Medulla oblongata (tissue), 1 donor: ENCODE measurements around the gene TBCA.
A peak's percentile ranks its signal among the peaks of the same experiment; 100 is the strongest.

Experiments used
- DNase-seq: peaks from one replicate; pipeline ENCODE4 v3.0.0-alpha.2; 2015; ENCODE audit errors: extremely low spot score

The TBCA gene, protein sequence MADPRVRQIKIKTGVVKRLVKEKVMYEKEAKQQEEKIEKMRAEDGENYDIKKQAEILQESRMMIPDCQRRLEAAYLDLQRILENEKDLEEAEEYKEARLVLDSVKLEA

DNA sequence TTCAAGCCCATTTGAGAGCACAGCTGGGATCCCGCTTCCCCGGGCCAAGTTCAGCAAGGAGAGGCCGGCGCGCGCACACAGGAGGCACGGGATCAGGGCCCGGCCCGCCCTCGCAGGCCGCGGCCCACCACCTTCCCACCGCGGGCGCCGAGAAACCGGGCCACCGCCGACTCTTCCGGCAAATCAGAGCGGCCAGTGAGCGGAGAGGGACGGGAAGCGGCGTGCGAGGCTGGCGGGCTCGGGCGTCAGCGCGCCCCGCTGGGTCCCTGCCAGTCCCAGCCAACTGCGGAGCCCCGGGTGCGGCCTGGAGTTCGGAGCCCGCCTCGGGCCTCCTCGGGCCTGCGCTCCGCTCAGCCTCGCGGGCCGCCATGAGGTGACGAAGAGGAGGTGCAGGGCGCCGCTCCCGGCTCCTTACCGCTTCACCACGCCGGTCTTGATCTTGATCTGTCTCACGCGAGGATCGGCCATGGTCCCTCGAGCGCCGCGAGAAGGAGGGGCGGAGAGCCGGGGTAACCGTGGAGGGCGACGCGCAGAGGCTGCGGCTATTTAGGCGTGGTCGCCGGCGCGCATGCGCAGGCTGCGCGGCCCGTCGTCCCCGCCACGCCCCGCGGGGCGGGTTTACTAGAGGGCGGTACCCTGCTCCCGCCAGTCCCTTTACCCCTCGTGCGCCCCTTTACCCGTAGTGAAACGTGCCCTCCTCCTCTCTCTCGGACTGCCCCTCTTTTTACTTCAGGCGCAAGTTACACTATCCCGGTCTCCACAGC, at the start of gene TBCA:
Gene TBCA (minus strand): TSS at position 550 of the 764 bp plus-strand sequence. CDS start 82 bp downstream, at position 468.
- DNase-seq = peak; percentile 93

DNA sequence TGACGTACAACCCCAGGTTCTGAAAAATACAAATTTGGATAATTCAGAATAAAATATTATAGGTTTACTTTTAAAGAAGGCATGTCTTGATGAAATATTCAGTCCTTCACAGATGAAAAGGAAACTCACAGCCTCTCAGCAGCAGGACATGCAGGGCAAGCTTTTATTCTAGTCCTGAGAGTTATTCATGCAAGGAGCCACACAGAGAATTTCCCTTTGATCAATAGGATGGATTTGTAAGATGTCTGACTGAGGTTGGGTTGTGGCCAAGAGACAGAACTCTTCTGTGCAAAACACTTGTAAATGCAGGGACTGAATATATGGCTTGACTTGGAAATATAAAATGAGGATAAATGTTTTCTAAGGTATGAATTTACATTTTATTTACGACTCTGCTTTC, 48.8 kb upstream of the TBCA start:
- no peak for DNase-seq

DNA sequence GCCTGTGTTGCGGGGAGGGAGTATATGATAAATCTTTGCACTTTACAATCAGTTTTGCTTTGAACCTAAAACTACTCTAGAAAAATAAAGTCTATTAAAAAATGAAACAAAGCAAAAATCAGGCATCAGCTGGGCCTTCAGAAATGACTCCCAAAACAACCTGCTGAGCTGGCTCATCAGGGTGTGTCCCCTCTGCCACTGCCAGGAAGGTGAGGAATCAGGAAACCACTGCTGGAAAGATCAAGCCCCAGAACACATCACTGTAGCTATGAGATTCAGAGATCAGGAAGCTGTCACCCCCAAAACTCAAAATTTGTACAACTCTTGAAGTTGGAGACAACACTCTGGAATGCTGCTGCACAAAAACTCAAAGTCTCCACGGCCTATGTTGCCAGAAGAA, 40.5 kb upstream of the TBCA start:
- DNase-seq = no peak

DNA sequence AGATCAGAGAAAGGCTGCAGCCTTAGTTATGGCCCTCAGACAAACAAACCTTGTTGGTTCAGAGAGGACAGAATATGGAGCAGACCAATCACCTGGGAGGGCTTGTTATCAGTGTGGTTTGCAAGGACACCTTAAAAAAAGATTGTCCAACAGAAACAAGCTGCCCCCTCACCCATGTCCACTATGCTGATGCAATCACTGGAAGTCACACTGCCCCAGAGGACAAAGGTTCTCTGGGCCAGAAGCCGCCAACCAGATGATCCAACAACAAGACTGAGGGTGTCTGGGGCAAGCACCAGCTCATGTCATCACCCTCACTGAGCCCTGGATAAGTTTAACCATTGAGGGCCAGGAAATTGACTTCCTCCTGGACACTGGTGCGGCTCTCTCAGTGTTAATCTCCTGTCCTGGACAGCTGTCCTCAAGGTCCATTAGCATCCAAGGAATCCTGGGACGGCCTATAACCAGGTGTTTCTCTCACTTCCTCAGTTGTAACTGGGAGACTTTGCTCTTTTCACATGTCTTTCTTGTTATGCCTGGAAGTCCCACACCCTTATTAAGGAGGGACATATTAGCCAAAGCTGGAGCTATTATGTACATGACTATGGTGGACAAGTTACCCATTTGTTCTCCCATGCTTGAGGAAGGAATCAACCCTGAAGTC, 36.9 kb upstream of the TBCA start:
- DNase-seq = no peak

DNA sequence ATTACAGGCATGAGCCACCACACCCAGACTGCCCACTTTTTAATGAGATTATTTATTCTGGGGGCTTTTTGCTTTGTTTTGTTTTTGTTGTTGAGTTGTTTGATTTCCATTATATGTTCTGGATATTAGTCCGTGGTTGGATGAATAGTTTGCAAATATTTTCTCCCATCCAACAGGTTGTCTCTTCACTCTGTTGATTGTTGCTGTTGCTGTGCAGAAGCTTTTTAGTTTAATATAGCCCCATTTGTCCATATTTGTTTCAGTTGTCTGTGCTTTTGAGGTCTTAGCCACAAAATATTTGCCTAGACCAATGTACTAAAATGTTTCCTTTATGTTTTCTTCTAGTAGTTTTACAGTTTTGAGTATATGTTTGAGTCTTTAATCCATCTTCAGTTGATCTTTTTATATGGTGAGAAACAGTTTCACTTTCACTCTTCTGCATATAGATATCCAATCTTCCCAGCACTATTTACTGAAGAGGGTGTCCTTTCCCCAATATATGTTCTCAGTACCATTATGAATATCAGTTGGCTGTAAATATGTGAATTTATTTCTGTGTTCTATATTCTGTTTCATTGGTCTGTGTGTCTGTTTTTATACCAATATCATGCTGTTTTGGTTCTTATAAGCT, 30.2 kb upstream of the TBCA start:
- no peak for DNase-seq

DNA sequence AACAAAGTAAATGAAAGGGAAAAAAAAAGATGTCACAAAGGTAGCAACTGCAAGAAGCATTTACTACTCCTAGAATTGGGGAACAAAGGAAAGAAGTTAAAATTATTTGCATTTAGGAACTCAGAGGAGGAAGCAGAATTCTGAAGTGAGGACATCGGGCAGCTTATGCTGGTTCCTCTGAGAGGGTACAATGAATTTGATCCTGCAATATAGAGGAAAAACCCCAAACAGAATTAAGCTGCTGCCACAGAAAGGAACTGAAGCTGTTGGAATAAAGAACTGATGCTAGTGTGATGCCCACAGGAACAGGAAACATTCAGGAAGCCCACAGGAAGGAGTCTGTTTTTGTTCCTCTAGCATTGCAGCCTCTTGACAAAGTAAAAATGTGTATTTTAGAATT, 22.3 kb upstream of the TBCA start:
- no peak for DNase-seq

DNA sequence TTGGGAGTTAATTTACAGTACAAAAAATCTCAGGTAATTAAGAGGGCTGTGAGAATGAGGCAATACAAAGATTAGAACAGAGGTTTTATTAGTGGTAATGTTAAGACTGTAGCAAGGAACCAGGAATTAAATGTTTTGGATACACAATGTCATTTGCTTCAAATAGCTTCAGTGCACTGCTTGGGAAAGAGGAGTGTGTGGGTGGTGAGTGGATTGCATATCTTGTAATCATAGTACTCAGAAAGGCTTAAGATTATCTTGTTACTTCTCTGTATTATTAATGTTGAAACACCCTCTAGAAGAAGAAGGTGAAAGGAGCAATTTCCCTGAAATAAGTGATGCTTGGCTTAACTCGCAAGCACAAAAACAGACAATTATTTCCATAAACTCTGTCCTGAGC, 21.0 kb upstream of the TBCA start:
- no peak for DNase-seq

DNA sequence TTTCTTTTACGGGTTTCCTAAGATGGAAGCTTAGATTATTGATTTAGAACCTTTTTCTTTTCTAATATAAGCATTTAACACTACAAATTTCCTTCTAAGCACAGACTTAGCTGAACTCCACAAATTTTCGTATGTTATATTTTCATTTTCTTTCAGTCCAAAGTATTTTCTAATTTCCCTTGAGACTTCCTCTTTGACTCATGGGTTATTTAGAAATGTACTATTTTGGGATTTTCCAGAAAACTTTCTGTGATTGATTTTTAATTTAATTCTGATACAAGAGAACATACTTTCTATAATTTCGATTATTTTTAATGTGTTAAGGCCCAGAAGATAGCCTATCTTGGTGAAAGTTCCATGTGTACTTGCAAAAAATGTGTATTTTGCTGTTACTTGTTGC, 19.7 kb upstream of the TBCA start:
- DNase-seq = no peak

DNA sequence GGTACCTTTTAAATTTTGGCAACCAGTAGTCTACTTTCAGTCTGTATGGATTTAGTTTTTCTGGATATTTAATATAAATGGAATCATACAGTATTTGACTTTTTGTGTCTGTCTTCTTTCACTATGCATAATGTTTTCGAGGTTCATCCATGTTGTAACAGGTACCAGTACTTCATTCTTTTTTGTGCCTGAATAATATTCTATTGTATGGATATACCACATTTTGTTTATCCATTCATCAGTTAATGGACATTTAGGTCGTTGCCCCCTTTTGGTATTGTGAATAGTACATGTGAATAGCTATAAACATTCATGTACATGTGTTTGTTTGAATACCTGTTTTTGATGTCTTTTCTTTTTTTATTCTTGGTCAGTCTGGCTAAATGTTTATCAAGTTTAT, 19.1 kb upstream of the TBCA start:
- DNase-seq = no peak

DNA sequence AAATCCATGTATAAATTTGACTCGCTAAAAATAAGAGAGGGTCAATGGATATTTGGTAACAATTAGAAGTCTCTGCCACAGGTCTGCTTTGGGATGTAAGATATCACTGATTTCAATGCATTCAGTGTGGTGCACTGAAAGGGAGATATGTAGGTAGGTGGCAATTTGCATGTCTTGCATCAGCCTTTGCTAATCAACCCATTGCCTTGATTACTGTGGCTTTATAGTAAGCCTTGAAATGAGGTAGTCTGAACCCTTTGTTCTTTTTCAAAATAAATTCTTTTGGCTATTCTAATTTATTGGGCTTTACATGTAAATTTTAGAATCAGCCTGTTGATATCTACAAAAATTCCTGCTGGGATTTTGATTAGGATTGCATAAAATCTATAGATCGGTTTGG, 15.8 kb upstream of the TBCA start:
- no peak for DNase-seq

DNA sequence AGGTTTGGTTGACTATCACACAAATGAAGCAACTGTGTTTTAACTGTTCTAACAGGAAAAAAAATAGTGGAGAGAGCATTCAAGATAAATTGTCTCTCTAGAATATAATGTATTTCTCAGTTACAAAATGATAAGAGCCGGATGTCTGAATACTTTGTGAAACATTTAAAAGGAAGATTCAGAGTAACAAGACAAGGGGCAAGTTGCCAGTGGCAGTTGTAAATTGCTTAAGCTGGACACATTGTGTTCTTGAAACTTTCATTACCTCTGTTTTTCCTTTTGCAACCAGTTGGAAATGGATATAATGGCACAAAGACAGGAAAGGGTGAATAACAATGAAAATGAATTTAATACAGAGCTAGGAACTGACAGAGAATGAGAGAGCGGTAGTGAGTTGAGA, 15.2 kb upstream of the TBCA start:
- no peak for DNase-seq

DNA sequence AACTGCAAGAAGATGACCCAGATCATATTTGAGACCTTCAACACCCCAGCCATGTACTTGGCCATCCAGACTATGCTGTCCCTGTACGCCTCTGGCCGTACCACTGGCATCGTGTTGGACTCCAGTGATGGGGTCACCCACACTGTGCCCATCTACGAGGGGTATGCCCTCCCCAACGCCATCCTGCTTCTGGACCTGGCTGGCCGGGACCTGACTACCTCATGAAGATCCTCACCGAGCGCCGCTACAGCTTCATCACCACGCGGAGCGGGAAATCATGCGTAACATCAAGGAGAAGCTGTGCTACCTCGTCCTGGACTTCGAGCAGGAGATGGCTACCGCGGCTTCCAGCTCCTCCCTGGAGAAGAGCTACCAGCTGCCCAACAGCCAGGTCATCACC, 9.1 kb upstream of the TBCA start:
- DNase-seq = no peak

DNA sequence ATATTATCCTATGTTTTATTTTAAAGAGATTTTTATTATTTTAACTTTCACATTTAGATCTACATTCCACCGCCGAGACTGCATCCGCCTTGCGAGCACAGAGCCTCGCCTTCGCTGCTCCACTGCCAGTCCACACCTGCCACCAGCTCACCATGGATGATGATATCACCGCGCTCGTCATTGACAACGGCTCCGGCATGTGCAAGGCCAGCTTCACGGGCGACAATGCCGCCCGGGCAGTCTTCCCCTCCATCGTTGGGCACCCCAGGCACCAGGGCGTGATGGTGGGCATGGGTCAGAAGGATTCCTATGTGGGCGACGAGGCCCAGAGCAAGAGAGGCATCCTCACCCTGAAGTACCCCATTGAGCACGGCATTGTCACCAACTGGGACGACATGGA, 8.6 kb upstream of the TBCA start:
- DNase-seq = no peak

DNA sequence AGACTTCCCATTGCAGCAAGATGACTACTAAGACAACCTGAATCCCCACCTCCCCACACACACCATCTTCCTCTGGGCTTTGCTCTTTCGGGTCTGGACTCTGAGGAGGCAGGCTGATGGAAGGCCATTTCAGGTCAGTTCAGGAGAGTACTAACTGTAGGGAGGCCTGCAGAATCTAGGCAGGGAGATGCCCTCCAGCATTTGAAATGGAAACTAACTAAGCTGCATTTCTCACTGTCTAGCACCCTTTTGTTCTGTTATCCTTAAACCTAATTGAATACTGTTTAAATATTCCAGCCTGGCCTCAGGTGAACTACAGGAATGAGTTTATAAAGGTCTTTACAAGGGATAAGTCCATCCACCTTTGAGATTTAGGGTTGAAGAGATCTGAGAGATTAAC, 4.9 kb upstream of the TBCA start:
- no peak for DNase-seq

DNA sequence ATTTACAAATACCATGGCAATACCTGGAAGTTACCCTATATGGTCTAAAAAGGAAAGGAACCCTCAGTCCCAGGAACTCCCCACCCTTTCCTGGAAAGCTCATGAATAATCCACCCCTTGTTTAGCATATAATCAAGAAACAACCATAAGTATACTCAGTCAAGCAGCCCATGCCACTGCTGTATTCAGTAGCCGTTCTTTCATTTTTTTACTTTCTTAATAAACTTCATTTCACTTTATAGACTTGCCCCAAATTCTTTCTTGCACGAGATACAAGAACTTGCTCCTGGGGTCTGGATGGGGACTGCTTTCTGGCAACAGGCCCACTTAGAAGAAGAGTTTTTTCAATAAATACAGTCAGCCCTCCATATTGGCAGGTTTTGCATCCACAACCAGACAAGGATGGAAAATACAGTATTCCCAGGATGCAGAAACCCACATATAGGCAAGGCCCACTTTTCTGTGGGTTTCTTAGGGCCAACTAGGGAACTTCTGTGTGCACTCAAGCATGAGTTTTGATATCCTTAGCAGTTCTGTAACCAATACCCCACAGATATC, 2.8 kb upstream of the TBCA start:
- no peak for DNase-seq

DNA sequence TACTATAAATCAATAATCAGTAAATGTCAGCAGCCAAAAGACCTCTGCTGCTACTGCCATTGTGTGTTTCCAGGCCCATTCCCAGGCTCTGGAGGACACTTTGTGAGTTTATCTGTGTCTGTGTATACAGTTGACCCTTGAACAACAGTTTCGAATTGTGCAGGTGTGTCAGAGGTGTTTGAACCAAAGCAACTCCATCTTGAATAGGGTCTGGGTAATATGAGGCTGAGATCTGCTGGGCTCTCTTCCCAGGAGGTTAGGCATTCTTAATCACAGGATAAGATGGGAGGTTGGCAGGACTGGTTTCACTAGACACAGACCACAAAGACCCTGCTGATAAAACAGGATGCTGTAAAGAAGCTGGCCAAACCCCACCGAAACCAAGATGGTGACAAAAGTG, 2.3 kb upstream of the TBCA start:
- no peak for DNase-seq

DNA sequence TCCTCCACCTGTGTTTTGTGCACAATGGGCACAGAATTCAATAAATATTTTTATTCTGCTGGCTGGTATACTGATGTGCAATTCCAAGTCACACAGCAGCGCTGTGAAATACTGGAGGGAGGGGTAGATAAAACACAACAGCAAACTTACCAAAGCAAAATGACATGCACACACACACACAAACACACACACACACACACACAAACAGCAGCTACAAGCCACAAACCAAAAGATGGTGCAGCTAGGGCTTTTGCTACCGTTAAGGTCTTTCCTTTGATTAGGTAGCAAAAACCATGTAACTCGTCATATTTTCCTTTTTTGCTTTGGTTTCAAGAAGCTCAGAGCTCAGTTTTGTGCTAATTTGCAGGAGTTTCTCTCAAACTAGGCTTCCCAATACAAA, 1.8 kb upstream of the TBCA start:
- no peak for DNase-seq

DNA sequence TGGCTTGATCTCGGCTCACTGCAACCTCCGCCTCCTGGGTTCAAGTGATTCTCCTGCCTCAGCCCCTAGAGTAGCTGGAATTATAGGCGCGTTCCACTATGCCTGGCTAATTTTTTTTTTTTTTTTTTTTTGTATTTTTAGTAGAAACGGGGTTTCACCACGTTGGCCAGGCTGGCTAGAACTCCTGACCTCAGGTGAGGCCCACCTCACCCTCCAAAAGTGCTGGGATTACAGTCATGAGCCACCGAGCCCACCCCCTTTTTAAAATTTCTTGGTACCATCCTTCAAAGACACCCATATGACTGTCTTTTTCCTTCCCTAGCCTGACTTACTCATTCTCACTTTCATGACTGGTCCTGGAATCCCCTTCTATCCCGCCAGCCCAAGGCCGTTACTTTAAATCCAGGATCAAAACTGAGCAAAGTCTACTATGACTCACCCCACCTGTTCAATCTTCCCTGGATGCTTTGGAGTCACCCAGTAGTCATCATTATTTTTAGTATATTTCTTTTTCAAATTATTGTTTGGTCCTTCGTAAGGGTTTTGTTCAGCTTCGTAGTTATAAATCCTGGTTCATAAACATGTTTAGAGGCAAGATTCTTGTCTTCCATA, 1.2 kb upstream of the TBCA start:
- DNase-seq = no peak

DNA sequence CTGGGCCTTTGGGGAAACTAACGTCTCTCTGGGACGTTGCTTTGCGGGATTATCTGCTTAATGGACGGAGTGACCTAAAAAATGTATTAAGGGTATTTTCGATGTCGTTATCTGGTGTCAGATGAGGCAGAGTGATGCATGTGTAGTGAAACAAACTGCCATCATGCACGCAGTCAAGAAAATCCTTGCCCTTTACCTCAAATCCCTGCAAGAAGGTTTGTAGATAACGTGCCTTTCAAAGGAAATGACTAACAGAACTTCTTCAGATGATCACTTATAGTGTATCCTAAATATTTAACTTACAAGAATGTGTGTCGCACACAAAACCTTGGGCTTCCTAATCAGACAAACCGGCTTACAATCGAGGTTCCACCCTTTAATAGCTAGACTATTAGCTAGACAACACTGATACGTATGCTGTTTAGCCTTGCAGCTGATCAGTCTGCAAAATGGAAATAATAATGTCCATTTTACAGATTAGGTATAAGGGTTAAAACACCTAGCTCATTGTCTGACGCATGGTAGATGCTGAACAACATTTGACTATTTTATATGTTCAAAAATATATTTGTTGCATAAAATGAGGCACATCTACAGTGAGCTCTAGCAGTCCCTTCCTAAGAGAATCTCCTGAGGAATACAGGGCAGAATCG, 541 bp upstream of the TBCA start:
- no peak for DNase-seq

DNA sequence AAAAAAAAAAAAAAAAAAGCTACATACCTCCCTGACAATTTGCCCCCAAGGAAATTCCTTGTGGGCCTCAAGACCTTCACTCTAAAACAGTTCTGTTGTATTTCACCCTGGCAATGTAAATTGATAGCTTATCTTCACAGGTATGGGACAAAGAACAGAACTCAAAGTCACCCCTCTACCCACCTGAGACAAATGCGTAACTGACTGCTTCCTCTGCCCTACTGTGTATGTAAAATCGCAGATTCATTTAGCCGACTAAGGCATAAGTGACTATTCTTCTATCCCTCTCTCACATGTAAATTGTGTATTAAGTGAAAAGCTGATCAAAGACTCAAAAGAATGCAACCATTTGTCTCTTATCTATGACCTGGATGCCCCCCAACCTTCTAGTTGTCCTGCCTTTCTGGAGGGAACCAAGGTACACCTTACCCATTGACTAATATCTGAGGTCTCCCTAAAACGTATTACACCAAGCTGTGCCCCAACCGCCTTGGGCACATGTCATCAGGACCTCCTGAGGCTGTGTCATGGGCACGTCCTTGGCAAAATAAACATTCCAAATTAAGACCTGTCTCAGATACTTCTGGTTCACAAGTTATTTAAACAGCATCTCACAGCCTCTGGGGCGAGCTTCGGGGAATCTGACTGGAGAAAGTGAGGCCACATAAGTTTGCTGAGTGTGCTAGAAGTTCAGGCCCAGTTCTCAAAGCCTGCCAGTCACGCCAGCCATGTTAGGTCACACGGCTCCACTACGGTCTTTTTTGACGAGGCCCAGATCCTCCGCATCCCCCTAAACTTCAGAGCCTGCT, 954 bp downstream of the TBCA start:
- DNase-seq = peak; percentile 5
